H1 (cell line): ENCODE results near the gene TRNP1. TPM values are rescaled to one million over a fixed set of nuclear protein-coding genes. Genes with fewer than 3 reads are reported as not detected.

ENCODE experiments used
- SIN3A ChIP-seq, 2 experiments: IDR thresholded peaks in 1 of 2; conservative IDR thresholded peaks in 1 of 2; 2 replicates each; pipeline ENCODE4 v1.6.1; 2011 to 2012; ENCODE audit warnings: low read length in 2 of 2, improper control_type of control experiment in 1 of 2, low read depth in 1 of 2, mild to moderate bottlenecking in 1 of 2
- TAF7 ChIP-seq: optimal IDR thresholded peaks from 2 replicates; pipeline ENCODE3; 2011; ENCODE audit warnings: low read depth, mild to moderate bottlenecking, inconsistent platforms, low read length, moderate library complexity, borderline replicate concordance
- polyA plus RNA-seq, 7 experiments: library from polyadenylated mRNA; depleted of rRNA in 3 of 7; stranded (reverse) in 5 of 7; unstranded in 2 of 7; fragments of >200 nt in 5 of 7; fragments of 200-250 nt in 2 of 7; gene quantifications; 1 replicate in 5 of 7; 2 replicates in 1 of 7; 4 replicates in 1 of 7; pipeline versions ENCODE4 v1.2.1 to v1.2.3, GENCODE V29; 2011 to 2013; ENCODE audit warnings: missing spikeins in 2 of 7, mixed read lengths in 2 of 7
- total RNA-seq: library from RNA; stranded (reverse); fragmentation: NEBNext Ultra II Directional; extraction: Animal tissue kit (Norgen Biotek cat#: 25700); gene quantifications from 2 replicates; pipeline ENCODE4 v1.2.1, GENCODE V29; 2021

The TRNP1 gene
- total and polyA plus RNA-seq, 2 of the 8 experiments (the other 6 are each of a cell fraction or from before 2014, with no cell fraction given) = 51.7 to 102 TPM

DNA sequence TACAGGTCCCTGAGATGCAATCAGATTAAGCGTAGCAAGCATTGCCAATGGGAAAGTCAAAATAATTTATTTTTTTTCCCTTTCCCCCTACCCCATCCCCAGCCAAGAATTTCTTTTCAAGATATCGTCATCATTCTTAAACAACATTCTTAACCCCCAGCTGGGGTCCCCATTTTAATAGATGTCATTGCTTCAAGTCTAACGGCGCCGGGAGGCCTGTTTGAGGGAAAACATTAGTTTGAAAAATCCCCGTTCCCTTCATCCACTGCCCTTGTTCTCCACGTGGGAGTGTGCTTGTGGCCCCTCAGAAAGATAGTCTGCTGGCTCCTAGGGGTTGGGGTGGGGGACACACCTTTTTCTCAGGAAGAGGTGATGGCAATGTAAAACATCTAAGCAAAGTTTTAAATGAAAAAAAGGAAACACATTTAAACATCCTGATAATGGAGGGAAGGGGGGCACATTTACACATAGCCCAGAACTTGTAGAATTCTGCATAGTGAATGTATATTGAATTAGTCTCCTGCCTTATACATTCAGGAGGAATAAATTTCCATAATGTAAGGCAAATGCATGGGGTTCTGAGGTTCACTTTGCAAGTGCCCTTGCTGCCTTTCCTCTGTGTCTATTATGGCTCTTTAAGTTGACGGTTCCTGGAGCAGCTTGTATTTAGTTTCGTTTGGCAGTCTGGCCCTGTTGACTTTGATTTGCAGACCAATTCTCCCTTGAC is 6.8 kb downstream of the TRNP1 start (continued):
- no peak for TF ChIP-seq SIN3A (conservative IDR thresholded peaks at IDR 0.05 in 1 of 2, IDR thresholded peaks at IDR 0.05 in 1 of 2; ENCODE audit: low read depth in 1 of 2, low read length in 2 of 2)
- no peak for TF ChIP-seq TAF7
- TF ChIP-seq, all 59 proteins: peak for 0
